GM03348 (cell line): ENCODE measurements around the gene TPT1.

Experiments
- DNase-seq: peaks from one replicate; pipeline ENCODE4 v3.0.0; 2012; ENCODE audit warnings: low spot score

Gene TPT1

GRCh38 chr13:45333977-45334922, 6.7 kb downstream of the TPT1 start:
- DNase-seq: peak; percentile 11

- DNase-seq: no peak
Observed at GRCh38 chr13:45333251-45333976, 7.6 kb downstream of the TPT1 start.

GRCh38 chr13:45332831-45333219, 8.2 kb downstream of the TPT1 start:
- no peak for DNase-seq

- peak; percentile 78 for DNase-seq
Observed at GRCh38 chr13:45332036-45332830, 8.8 kb downstream of the TPT1 start.

GRCh38 chr13:45331692-45332035, 9.3 kb downstream of the TPT1 start:
- DNase-seq: no peak

DNA sequence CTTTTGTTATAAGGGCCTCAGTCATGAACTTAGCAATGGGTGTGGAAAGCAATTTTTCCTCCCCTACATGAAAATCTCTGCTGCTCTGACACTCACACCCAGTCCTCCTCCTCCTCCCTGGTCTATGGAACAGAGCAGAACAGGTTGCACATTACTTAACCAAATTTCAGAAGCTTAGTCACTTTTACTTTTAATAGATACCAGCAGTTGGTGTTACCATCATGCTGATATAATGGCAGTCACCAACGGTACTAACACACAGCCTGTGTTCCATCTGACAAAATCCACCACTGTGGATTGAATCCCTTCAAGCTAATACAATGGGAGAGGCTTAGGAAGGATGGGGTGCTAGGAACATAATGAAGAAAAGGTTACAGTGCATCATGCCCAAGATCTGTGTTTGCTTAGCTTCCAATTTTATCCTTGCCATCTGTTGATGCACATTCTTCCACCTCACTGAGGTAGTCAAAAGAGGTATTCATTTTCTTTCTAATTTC, 9.8 kb downstream of the TPT1 start:
- no peak for DNase-seq

DNA sequence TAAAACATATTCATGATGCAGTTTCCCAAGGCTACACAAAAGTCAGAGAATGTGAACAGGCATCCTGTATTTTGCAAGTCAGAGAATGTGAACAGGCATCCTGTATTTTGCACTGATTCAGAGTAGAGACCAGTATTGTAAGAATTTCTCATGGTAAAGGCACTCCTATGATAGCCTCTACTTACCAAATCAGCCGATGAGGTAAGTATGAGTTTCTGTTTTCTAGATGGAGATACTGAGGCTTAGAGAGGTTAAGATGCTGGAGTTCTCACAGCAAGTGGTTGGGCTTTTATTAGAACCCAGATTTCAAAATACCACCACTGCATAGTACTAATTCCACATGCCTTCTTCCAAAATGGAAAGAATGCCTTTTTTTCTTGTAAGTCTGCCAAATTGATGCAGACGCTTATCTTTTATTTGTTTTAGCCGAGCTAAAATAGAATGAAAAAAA, 12.3 kb downstream of the TPT1 start:
- peak; percentile 44 for DNase-seq

GRCh38 chr13:45327253-45327955, 13.6 kb downstream of the TPT1 start:
- no peak for DNase-seq

GRCh38 chr13:45325806-45326205, 15.2 kb downstream of the TPT1 start:
- DNase-seq: peak; percentile 79

GRCh38 chr13:45320876-45321629, 19.9 kb downstream of the TPT1 start:
- no peak for DNase-seq

GRCh38 chr13:45316996-45317395, 24.0 kb downstream of the TPT1 start:
- DNase-seq: no peak

GRCh38 chr13:45316338-45316737, 24.6 kb downstream of the TPT1 start:
- DNase-seq: no peak

- no peak for DNase-seq
Observed at GRCh38 chr13:45315520-45316167, 25.3 kb downstream of the TPT1 start.

DNA sequence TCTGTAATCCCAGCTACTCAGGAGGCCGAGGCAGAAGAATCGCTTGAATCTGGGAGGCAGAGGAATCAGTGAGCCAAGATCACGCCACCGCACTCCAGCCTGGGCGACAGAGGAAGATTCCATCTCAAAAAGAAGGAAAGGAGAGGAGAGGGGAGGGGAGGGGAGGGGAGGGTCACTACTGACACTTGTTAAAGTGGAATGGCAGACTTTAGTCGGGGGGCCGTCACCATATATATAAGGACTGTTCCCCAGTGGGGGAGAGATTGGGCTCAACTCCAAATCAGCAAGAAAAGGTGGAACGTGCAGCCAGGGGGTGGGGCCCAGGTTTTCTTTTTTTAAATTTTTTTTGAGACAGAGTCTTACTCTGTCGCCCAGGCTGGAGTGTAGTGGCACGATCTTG, 26.2 kb downstream of the TPT1 start:
- no peak for DNase-seq

GRCh38 chr13:45310341-45311131, 30.4 kb downstream of the TPT1 start:
- DNase-seq: no peak

- no peak for DNase-seq
Observed at GRCh38 chr13:45306966-45307365, 34.0 kb downstream of the TPT1 start.

GRCh38 chr13:45305079-45305478, 35.9 kb downstream of the TPT1 start:
- no peak for DNase-seq

DNA sequence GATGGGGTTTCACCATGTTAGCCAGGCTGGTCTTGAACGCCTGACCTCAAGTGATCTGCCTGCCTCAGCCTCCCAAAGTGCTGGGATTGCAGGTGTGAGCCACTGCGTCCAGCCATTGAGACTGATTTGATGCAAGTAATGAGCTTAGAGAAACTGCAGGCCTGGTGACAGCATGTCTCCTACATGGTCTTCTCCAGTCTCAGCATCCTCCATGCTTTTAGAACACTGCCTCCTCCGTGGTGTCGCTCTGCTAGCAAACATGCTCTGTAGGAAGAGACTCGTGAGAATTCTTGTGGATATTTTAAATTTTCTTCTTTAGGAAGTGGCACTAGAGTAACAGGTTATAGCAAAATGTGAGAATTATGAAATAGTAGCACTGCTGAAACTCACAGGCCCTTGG, 37.1 kb downstream of the TPT1 start:
- DNase-seq: no peak

- DNase-seq: no peak
Observed at GRCh38 chr13:45303026-45303425, 38.0 kb downstream of the TPT1 start.

- no peak for DNase-seq
Observed at GRCh38 chr13:45302507-45302906, 38.5 kb downstream of the TPT1 start.
